HEK293 (cell line): ENCODE data around the gene AKAP12.
A peak's percentile ranks its signal among the peaks of the same experiment; 100 is the strongest.

ENCODE experiments used
- FEZF1 ChIP-seq: fragments of 450-650 bp; formaldehyde crosslinking; IDR thresholded peaks from 2 replicates; pipeline ENCODE4 v1.5.1; 2016; ENCODE audit warnings: missing biosample characterization, missing genetic modification characterization
- GLIS2 ChIP-seq: fragments of 450-650 bp; formaldehyde crosslinking; IDR thresholded peaks from 2 replicates; pipeline ENCODE4 v1.5.1; 2016; ENCODE audit warnings: missing biosample characterization, missing genetic modification characterization
- HOXD13 ChIP-seq: sonication (generic); formaldehyde crosslinking; IDR thresholded peaks from 2 replicates; pipeline ENCODE4 v1.8.0; 2022; ENCODE audit warnings: missing genetic modification reagents, borderline replicate concordance
- KLF1 ChIP-seq: fragments of 450-650 bp; formaldehyde crosslinking; IDR thresholded peaks from 2 replicates; pipeline ENCODE4 v1.5.1; 2016; ENCODE audit warnings: missing biosample characterization, missing genetic modification characterization
- KLF17 ChIP-seq: fragments of 450-650 bp; formaldehyde crosslinking; IDR thresholded peaks from 2 replicates; pipeline ENCODE4 v1.5.1; 2016; ENCODE audit warnings: missing biosample characterization, missing genetic modification characterization
- KLF8 ChIP-seq: fragments of 450-650 bp; formaldehyde crosslinking; IDR thresholded peaks from 2 replicates; pipeline ENCODE4 v1.5.1; 2016; ENCODE audit warnings: missing biosample characterization, missing genetic modification characterization
- MYNN ChIP-seq: fragments of 450-650 bp; formaldehyde crosslinking; IDR thresholded peaks from 2 replicates; pipeline ENCODE4 v1.5.1; 2016; ENCODE audit warnings: missing biosample characterization, missing genetic modification characterization, borderline replicate concordance
- PBX3 ChIP-seq: sonication (generic); formaldehyde crosslinking; IDR thresholded peaks from 2 replicates; pipeline ENCODE4 v1.8.1; 2022; ENCODE audit warnings: mild to moderate bottlenecking, moderate library complexity, missing genetic modification reagents
- SETDB1 ChIP-seq: IDR thresholded peaks from one replicate; pipeline ENCODE4 v1.6.1; 2017; ENCODE audit warnings: mild to moderate bottlenecking, low read length, moderate library complexity, mixed read lengths; ENCODE audit not compliant: insufficient read length
- YY1 ChIP-seq: fragments of 450-650 bp; formaldehyde crosslinking; IDR thresholded peaks from 2 replicates; pipeline ENCODE4 v1.5.1; 2018; ENCODE audit warnings: missing biosample characterization, missing genetic modification characterization
- ZBTB17 ChIP-seq: fragments of 450-650 bp; formaldehyde crosslinking; IDR thresholded peaks from 2 replicates; pipeline ENCODE4 v1.5.1; 2016; ENCODE audit warnings: missing biosample characterization, missing genetic modification characterization
- ZBTB20 ChIP-seq: fragments of 450-650 bp; formaldehyde crosslinking; IDR thresholded peaks from 2 replicates; pipeline ENCODE4 v1.5.1; 2016; ENCODE audit warnings: missing biosample characterization, missing genetic modification characterization
- ZBTB8A ChIP-seq: fragments of 450-650 bp; formaldehyde crosslinking; IDR thresholded peaks from 2 replicates; pipeline ENCODE4 v1.5.1; 2016; ENCODE audit warnings: missing biosample characterization, missing genetic modification characterization
- ZFP69B ChIP-seq: fragments of 450-650 bp; formaldehyde crosslinking; IDR thresholded peaks from 2 replicates; pipeline ENCODE4 v1.5.1; 2016; ENCODE audit warnings: missing biosample characterization, missing genetic modification characterization
- ZNF133 ChIP-seq: fragments of 450-650 bp; formaldehyde crosslinking; IDR thresholded peaks from 2 replicates; pipeline ENCODE4 v1.5.1; 2016; ENCODE audit warnings: missing biosample characterization, missing genetic modification characterization
- ZNF2 ChIP-seq: fragments of 450-650 bp; formaldehyde crosslinking; IDR thresholded peaks from 2 replicates; pipeline ENCODE4 v1.5.1; 2016; ENCODE audit warnings: missing biosample characterization, missing genetic modification characterization
- ZNF394 ChIP-seq: fragments of 450-650 bp; formaldehyde crosslinking; IDR thresholded peaks from 2 replicates; pipeline ENCODE4 v1.5.1; 2016; ENCODE audit warnings: missing biosample characterization, missing genetic modification characterization, mild to moderate bottlenecking, moderate library complexity, borderline replicate concordance
- ZNF501 ChIP-seq: fragments of 450-650 bp; formaldehyde crosslinking; IDR thresholded peaks from 2 replicates; pipeline ENCODE4 v1.5.1; 2016; ENCODE audit warnings: missing biosample characterization, missing genetic modification characterization
- ZNF544 ChIP-seq: fragments of 450-650 bp; formaldehyde crosslinking; IDR thresholded peaks from 2 replicates; pipeline ENCODE4 v1.5.0; 2017; ENCODE audit warnings: missing biosample characterization, missing genetic modification characterization
- ZNF561 ChIP-seq: fragments of 450-650 bp; IDR thresholded peaks from 2 replicates; pipeline ENCODE4 v1.5.1; 2018; ENCODE audit warnings: missing biosample characterization, missing genetic modification characterization, borderline replicate concordance
- ZNF610 ChIP-seq: fragments of 450-650 bp; formaldehyde crosslinking; IDR thresholded peaks from 2 replicates; pipeline ENCODE4 v1.5.1; 2016; ENCODE audit warnings: missing biosample characterization, missing genetic modification characterization, borderline replicate concordance
- ZNF629 ChIP-seq: fragments of 450-650 bp; formaldehyde crosslinking; IDR thresholded peaks from 2 replicates; pipeline ENCODE4 v1.5.1; 2017; ENCODE audit warnings: missing biosample characterization, missing genetic modification characterization
- ZNF701 ChIP-seq: fragments of 450-650 bp; formaldehyde crosslinking; IDR thresholded peaks from 2 replicates; pipeline ENCODE4 v1.5.1; 2016; ENCODE audit warnings: missing biosample characterization, missing genetic modification characterization
- ZNF837 ChIP-seq: fragments of 450-650 bp; formaldehyde crosslinking; IDR thresholded peaks from 2 replicates; pipeline ENCODE4 v1.5.1; 2016; ENCODE audit warnings: missing biosample characterization, missing genetic modification characterization
- ZSCAN30 ChIP-seq: fragments of 450-650 bp; IDR thresholded peaks from 2 replicates; pipeline ENCODE4 v1.5.1; 2018; ENCODE audit warnings: missing biosample characterization, mild to moderate bottlenecking, missing genetic modification characterization, moderate library complexity
- ZXDB ChIP-seq: fragments of 450-650 bp; formaldehyde crosslinking; IDR thresholded peaks from 2 replicates; pipeline ENCODE4 v1.5.1; 2016; ENCODE audit warnings: missing biosample characterization, missing genetic modification characterization
- TF ChIP-seq, protein P1 (sequence below): fragments of 450-650 bp; formaldehyde crosslinking; IDR thresholded peaks from 2 replicates; pipeline ENCODE4 v1.5.1; 2016; ENCODE audit warnings: missing biosample characterization, missing genetic modification characterization
- TF ChIP-seq, protein P2 (sequence below): fragments of 450-650 bp; formaldehyde crosslinking; IDR thresholded peaks from 2 replicates; pipeline ENCODE4 v1.5.1; 2016; ENCODE audit warnings: missing biosample characterization, missing genetic modification characterization
- TF ChIP-seq, protein P3 (sequence below): fragments of 450-650 bp; formaldehyde crosslinking; IDR thresholded peaks from 2 replicates; pipeline ENCODE4 v1.5.1; 2017; ENCODE audit warnings: missing biosample characterization, missing genetic modification characterization
- TF ChIP-seq, protein P4 (sequence below): fragments of 450-650 bp; formaldehyde crosslinking; IDR thresholded peaks from 2 replicates; pipeline ENCODE4 v1.5.1; 2017; ENCODE audit warnings: missing biosample characterization, missing genetic modification characterization

Gene AKAP12

DNA sequence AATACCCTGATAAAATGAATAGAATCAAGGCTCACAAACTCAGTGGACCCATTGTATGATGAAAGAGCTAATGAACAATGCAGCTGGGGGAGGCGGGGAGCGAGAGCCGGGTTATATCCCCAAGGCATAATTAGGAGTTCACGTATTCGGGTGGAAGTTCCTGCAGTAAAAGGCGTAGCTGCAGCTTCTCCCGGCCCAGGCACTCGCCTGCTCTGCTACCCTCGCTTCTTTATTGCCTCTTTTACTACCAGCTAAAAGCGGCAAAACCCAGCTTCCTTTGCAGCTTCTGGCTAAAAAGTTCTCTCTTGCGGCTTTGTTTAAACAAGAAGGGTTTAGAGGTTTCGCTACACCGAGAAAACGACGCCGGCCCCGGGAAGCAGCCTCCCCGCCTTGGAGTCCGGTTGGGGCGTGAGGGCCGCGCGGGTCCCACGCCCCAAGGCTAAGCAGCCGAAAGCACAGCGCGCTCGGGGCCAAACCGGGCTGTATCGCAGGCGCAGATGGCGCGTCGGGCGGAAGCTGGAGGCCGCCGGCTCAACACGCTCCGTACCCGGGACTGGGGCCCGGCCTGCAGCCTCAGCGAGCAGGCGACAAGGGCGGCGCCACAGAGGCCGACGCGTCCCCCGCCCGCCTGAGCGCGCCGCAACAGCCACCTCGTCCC, 150.0 kb downstream of the AKAP12 start (continued):
- peak; percentile 76 for TF ChIP-seq ZFP69B (tag by site-specific recombination)
- TF ChIP-seq KLF17 (tag by site-specific recombination): 0 out of 2 replicates have a peak, but pooled peaks have one; percentile 21
- TF ChIP-seq ZBTB17 (tag by site-specific recombination): peak; percentile 67
- TF ChIP-seq ZNF2: peak; percentile 88
- TF ChIP-seq ZSCAN30 (tag by site-specific recombination): peak; percentile 98
- TF ChIP-seq ZNF610 (tag by site-specific recombination): 0 out of 2 replicates have a peak, but pooled peaks have one; percentile 53
- peak; percentile 90 for TF ChIP-seq ZBTB8A (tag by site-specific recombination)
- 0 out of 2 replicates have a peak, but pooled peaks have one; percentile 15 for TF ChIP-seq FEZF1 (tag by site-specific recombination)
- TF ChIP-seq KLF1: peak; percentile 51
- no peak; the same call in 1 of the 2 replicates for TF ChIP-seq HOXD13 (CRISPR knock-in tag)
- TF ChIP-seq ZNF394: peak; percentile 99
- TF ChIP-seq MYNN (tag by site-specific recombination): peak; percentile 29; the same call in 1 of the 2 replicates
- peak; percentile 46 for TF ChIP-seq YY1 (tag by site-specific recombination)
- TF ChIP-seq KLF8 (tag by site-specific recombination): peak; percentile 77; the same call in 1 of the 2 replicates
- 0 out of 2 replicates have a peak, but pooled peaks have one; percentile 37 for TF ChIP-seq ZNF837
- TF ChIP-seq ZNF561 (tag by site-specific recombination): peak; percentile 64; the same call in 1 of the 2 replicates
- no peak for TF ChIP-seq ZNF701 (tag by site-specific recombination)
- no peak for TF ChIP-seq ZNF544 (tag by site-specific recombination)
- no peak for TF ChIP-seq ZNF133 (tag by site-specific recombination)
- no peak for TF ChIP-seq SETDB1
- TF ChIP-seq ZNF629: peak; percentile 62
- TF ChIP-seq, protein P1, sequence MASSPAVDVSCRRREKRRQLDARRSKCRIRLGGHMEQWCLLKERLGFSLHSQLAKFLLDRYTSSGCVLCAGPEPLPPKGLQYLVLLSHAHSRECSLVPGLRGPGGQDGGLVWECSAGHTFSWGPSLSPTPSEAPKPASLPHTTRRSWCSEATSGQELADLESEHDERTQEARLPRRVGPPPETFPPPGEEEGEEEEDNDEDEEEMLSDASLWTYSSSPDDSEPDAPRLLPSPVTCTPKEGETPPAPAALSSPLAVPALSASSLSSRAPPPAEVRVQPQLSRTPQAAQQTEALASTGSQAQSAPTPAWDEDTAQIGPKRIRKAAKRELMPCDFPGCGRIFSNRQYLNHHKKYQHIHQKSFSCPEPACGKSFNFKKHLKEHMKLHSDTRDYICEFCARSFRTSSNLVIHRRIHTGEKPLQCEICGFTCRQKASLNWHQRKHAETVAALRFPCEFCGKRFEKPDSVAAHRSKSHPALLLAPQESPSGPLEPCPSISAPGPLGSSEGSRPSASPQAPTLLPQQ: peak; percentile 84
- peak; percentile 35; the same call in 1 of the 2 replicates for TF ChIP-seq ZXDB (tag by site-specific recombination)
- TF ChIP-seq, protein P2, sequence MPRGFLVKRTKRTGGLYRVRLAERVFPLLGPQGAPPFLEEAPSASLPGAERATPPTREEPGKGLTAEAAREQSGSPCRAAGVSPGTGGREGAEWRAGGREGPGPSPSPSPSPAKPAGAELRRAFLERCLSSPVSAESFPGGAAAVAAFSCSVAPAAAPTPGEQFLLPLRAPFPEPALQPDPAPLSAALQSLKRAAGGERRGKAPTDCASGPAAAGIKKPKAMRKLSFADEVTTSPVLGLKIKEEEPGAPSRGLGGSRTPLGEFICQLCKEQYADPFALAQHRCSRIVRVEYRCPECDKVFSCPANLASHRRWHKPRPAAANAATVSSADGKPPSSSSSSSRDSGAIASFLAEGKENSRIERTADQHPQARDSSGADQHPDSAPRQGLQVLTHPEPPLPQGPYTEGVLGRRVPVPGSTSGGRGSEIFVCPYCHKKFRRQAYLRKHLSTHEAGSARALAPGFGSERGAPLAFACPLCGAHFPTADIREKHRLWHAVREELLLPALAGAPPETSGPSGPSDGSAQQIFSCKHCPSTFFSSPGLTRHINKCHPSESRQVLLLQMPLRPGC (tag by site-specific recombination): 0 out of 2 replicates have a peak, but pooled peaks have one; percentile 24
- TF ChIP-seq PBX3 (CRISPR knock-in tag): no peak
- peak; percentile 97 for TF ChIP-seq ZBTB20 (tag by site-specific recombination)
- peak; percentile 89 for TF ChIP-seq ZNF501 (tag by site-specific recombination)
- TF ChIP-seq, protein P3, sequence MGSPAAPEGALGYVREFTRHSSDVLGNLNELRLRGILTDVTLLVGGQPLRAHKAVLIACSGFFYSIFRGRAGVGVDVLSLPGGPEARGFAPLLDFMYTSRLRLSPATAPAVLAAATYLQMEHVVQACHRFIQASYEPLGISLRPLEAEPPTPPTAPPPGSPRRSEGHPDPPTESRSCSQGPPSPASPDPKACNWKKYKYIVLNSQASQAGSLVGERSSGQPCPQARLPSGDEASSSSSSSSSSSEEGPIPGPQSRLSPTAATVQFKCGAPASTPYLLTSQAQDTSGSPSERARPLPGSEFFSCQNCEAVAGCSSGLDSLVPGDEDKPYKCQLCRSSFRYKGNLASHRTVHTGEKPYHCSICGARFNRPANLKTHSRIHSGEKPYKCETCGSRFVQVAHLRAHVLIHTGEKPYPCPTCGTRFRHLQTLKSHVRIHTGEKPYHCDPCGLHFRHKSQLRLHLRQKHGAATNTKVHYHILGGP (tag by site-specific recombination): no peak
- TF ChIP-seq GLIS2: peak; percentile 27; the same call in 1 of the 2 replicates
- TF ChIP-seq, protein P4, sequence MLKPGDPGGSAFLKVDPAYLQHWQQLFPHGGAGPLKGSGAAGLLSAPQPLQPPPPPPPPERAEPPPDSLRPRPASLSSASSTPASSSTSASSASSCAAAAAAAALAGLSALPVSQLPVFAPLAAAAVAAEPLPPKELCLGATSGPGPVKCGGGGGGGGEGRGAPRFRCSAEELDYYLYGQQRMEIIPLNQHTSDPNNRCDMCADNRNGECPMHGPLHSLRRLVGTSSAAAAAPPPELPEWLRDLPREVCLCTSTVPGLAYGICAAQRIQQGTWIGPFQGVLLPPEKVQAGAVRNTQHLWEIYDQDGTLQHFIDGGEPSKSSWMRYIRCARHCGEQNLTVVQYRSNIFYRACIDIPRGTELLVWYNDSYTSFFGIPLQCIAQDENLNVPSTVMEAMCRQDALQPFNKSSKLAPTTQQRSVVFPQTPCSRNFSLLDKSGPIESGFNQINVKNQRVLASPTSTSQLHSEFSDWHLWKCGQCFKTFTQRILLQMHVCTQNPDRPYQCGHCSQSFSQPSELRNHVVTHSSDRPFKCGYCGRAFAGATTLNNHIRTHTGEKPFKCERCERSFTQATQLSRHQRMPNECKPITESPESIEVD (tag by site-specific recombination): 0 out of 2 replicates have a peak, but pooled peaks have one; percentile 17
